RWPE1 (cell line): ENCODE data around the gene LAMA2.
A peak's percentile ranks its signal among the peaks of the same experiment; 100 is the strongest.

ENCODE experiments used
- CTCF ChIA-PET: fragments of 350-600 bp; sonication (Branson Sonifier 250); formaldehyde crosslinking; extraction: SDS; loops from one replicate; lab custom pipeline; 2021; lab: Yijun Ruan, JAX
- POLR2A ChIA-PET: fragments of 400-600 bp; formaldehyde crosslinking; extraction: SDS; loops from one replicate; lab custom pipeline; 2020; ENCODE audit warnings: antibody characterized with exemption; ENCODE audit not compliant: low non-redundant PET; lab: Yijun Ruan, JAX
- DNase-seq: peaks from one replicate; pipeline ENCODE4 v3.0.0; 2012; ENCODE audit warnings: low spot score
- H3K27ac ChIP-seq: fragments of 450-650 bp; 2 replicates; pipeline ENCODE4 v1.5.1; 2017
- TF ChIP-seq, protein P1 (sequence below): fragments of 450-650 bp; conservative IDR thresholded peaks from 2 replicates; pipeline ENCODE4 v1.5.1; 2017; ENCODE audit warnings: low read depth, mild to moderate bottlenecking

LAMA2 gene

DNA sequence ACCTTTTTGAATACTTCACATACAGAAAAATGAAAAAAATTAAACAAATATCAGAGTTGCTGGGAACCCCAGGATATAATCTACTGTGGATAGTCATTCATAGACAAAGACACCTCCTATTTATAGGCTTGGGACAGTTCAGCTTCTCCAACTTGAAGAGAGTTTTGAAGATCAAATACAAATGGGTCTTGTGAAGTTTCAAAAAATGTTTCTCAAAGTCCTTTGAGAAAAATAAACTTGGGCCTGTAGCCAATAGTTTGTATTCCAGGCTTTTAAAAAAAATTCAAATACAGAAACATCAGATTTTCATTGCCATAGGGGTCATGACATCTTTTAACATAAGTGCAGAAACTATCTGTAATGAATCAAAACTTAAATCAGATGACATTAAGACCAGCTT lies 334.8 kb downstream of the LAMA2 start:
- TF ChIP-seq, protein P1, sequence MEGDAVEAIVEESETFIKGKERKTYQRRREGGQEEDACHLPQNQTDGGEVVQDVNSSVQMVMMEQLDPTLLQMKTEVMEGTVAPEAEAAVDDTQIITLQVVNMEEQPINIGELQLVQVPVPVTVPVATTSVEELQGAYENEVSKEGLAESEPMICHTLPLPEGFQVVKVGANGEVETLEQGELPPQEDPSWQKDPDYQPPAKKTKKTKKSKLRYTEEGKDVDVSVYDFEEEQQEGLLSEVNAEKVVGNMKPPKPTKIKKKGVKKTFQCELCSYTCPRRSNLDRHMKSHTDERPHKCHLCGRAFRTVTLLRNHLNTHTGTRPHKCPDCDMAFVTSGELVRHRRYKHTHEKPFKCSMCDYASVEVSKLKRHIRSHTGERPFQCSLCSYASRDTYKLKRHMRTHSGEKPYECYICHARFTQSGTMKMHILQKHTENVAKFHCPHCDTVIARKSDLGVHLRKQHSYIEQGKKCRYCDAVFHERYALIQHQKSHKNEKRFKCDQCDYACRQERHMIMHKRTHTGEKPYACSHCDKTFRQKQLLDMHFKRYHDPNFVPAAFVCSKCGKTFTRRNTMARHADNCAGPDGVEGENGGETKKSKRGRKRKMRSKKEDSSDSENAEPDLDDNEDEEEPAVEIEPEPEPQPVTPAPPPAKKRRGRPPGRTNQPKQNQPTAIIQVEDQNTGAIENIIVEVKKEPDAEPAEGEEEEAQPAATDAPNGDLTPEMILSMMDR: no peak
- POLR2A ChIA-PET: no interaction called here
- no peak for DNase-seq
- H3K27ac ChIP-seq: no peak overlapping the region
- CTCF ChIA-PET: interaction anchor here (0.9 kb wide), 1 partner anchor 28 kb away, joined by 3 read pairs; no protein-coding TSS in a partner anchor

DNA sequence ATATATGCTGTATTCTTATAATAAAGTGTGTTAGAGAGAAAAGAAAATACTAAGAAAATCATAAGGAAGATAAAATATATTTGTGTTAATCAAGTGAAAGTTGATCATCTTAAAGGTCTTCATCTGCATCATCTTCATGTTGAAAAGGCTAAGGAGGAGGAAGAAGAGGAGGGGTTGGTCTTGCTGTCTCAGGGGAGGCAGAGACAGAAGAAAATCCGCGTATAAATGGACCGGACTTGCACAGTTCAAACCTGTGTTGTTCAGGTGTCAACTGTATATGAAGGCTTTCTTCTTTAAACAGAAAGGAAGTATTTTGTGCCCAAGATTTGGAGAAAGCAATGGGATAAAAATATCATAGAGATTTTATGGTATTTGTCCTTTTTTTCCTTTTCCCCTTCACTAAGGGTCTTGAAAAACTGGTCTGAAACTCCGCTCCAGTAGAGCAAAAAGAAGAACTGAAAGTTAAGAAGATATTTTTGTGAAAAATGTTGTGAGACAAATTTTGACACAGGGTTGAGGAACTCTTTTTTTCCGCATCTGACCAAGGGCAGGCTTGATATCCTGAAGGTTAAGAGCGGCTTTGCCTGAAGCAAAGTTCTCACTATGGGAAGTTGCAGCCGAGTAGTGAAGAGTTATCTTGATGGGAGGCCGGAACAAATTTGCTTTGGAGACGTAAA lies 350.7 kb downstream of the LAMA2 start:
- ChIA-PET POLR2A (no interaction called here), CTCF (no interaction called here)
- TF ChIP-seq, protein P1: no peak
- H3K27ac ChIP-seq: no peak overlapping the region
- no peak for DNase-seq

GRCh38 chr6:129235167-129236000 lies 352.4 kb downstream of the LAMA2 start:
- DNase-seq: no peak
- CTCF ChIA-PET: no interaction called here
- H3K27ac ChIP-seq: no peak overlapping the region
- TF ChIP-seq, protein P1: no peak
- POLR2A ChIA-PET: no interaction called here

GRCh38 chr6:129236001-129236517 lies 353.1 kb downstream of the LAMA2 start:
- H3K27ac ChIP-seq: no peak overlapping the region
- no peak for DNase-seq
- CTCF ChIA-PET: no interaction called here

DNA sequence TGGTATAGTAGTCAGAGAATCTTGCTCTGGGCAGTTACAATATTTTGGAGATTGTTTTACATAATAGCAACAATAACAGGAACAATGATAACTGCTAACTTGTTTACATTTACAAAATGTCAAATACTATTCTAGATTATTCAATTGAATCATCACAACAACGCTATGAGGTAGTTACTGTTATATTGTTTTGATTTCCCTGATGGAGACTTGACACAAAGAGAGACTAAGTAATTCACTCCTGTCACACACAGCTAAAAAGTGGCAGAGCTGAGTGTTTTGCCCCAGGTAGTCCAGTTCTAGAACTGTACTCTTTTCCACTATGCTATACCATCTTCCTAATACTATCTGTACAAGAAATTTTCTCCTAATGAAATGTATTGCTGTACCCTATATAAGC lies 356.1 kb downstream of the LAMA2 start:
- H3K27ac ChIP-seq: no peak overlapping the region
- TF ChIP-seq, protein P1: no peak
- ChIA-PET POLR2A (no interaction called here), CTCF (no interaction called here)
- DNase-seq: no peak

More at GRCh38 chr6:129236001-129236517, 353.1 kb downstream of the LAMA2 start:
- TF ChIP-seq, protein P1: no peak
- POLR2A ChIA-PET: no interaction called here

DNA sequence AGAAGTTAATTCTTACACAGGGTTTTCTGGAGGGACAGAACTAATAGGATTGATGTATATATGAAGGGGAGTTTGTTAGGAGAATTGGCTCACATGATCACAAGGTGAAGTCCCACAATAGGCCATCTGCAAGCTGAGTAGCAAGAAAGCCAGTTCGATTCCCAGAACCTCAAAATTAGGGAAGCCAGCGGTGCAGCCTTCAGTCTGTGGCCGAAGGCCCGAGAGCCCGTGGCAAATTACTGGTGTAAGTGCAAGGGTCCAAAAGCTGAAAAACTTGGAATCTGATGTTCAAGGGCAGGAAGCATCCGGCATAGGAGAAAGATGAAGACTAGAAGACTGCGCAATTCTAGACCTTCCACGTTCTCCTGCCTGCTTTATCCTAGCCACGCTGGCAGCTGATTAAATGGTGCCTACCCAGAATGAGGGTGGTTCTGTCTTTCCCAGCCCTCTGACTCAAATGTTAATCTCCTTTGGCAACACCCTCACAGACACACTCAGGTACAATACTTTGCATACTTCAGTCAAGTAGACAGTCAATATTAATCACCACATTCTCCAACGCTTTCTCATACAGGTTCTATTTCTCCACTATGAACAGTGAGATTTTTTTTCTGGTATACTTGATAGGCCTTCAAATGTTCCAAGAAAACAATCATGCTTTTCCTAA lies 357.0 kb downstream of the LAMA2 start:
- TF ChIP-seq, protein P1: no peak
- H3K27ac ChIP-seq: no peak overlapping the region
- ChIA-PET CTCF (no interaction called here), POLR2A (no interaction called here)
- DNase-seq: peak; percentile 9
